ENCODE data around the gene DNAH8. TPM values are rescaled to one million over a fixed set of nuclear protein-coding genes. Genes with fewer than 3 reads are reported as not detected.

The DNAH8 gene
- total RNA-seq, 1 donor from 2014 or later, result 0.03 TPM

DNA sequence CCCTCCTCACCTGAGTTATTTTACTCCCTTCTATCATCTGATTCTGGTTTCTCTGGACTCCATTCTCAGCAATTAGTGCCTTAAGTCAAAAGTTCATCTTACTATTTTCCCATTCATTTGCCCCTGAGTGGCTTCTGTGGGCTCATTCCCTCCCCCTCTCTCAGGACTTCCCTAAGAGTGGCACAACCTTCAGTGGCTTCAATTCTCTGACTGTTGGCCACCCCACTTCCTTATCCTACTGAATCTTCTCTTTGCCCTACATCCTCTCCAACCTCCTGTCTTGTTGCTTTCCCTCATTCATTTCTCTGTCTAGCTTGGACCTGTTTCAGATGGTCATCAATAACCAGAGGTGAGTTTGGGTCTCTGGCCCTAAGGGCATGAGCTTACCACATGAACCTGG is 272.4 kb downstream of the DNAH8 start:
- no peak for DNase-seq
- TF ChIP-seq, protein P1, sequence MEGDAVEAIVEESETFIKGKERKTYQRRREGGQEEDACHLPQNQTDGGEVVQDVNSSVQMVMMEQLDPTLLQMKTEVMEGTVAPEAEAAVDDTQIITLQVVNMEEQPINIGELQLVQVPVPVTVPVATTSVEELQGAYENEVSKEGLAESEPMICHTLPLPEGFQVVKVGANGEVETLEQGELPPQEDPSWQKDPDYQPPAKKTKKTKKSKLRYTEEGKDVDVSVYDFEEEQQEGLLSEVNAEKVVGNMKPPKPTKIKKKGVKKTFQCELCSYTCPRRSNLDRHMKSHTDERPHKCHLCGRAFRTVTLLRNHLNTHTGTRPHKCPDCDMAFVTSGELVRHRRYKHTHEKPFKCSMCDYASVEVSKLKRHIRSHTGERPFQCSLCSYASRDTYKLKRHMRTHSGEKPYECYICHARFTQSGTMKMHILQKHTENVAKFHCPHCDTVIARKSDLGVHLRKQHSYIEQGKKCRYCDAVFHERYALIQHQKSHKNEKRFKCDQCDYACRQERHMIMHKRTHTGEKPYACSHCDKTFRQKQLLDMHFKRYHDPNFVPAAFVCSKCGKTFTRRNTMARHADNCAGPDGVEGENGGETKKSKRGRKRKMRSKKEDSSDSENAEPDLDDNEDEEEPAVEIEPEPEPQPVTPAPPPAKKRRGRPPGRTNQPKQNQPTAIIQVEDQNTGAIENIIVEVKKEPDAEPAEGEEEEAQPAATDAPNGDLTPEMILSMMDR (IDR thresholded peaks at IDR 0.05), result no peak
- Histone ChIP-seq H3K36me3 (no peaks in the 10 kb centered on the region), H3K27me3 (ENCODE audit: low read depth) (peaks cover 2% of the 10 kb centered on the region), H3K27ac (no peak overlapping the region), H3K9me3 (no peaks in the 10 kb centered on the region), H3K4me3 (no peak overlapping the region), H3K4me1 (no peaks in the 10 kb centered on the region)
- intact Hi-C loops (cut with DNase I), result no loop called here
- peak; percentile 37 to 61 for ATAC-seq

DNA sequence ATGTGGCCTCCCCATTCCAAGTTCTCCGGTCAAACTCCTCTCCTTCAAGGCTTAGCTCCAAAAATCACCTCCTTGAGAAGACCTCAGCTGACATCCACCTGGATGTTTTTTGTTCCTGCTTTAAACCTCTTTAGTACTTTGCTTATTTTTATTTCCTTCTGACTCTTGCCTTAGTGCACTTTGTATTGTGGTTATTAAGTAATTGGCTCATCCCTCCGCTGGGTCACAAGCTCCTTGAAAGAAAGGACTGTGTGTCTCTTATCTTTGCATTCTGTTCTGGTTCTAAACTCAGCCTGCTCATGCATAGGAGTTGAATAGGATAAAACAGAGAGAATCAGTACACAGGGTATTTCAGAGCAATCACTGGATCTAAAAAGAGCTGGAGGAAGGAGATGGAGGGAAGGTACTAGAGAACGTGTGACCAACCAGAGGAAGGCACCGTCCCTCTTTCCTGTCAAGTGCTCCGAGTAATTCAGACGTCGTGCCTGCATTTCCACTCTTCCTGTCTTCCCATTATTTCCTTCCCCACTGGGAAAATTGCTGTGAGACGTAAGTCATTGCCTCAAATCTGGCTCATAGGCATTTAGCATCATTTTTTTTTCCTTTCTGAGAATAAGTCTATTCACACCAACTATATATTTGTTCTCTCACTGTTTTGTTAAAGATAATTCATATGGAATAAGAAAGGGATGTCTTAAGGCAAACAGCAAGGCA is 273.8 kb downstream of the DNAH8 start:
- H3K4me3 ChIP-seq, result no peak overlapping the region
- DNase-seq (no peak), ATAC-seq (no peak)
- H3K4me1 ChIP-seq, result no peaks in the 10 kb centered on the region
- TF ChIP-seq, protein P1 (IDR thresholded peaks at IDR 0.05), result no peak
- H3K36me3 ChIP-seq, result no peaks in the 10 kb centered on the region
- intact Hi-C loops (cut with DNase I), result no loop called here
- H3K9me3 ChIP-seq, result no peaks in the 10 kb centered on the region
- H3K27ac ChIP-seq, result no peak overlapping the region
- no peaks in the 10 kb centered on the region for H3K27me3 ChIP-seq (ENCODE audit: low read depth)

DNA sequence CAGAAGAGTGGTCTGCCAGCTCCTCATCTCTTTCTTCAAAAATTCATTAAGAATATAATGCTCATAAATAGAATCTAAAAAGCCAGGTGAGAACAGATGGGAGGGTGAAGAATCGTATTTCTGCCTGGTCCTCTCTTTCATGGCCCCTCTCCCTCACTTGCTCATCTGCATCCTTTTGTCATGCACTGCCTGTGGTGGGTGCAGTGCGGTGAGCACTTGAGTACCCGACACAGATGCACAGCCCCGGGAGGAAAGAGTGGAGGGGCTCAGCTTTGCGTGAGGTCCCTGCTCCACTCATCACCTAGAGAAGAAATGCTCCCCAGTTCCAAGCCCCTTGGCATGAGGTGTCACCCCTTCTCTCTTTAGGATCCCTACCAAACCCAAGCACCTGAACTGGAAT is 275.4 kb downstream of the DNAH8 start:
- TF ChIP-seq, protein P1 (IDR thresholded peaks at IDR 0.05), result no peak
- no peak overlapping the region for H3K4me3 ChIP-seq
- H3K27me3 ChIP-seq (ENCODE audit: low read depth), result no peaks in the 10 kb centered on the region
- no peaks in the 10 kb centered on the region for H3K4me1 ChIP-seq
- intact Hi-C loops (cut with DNase I), result no loop called here
- DNase-seq (no peak), ATAC-seq (no peak)
- no peaks in the 10 kb centered on the region for H3K9me3 ChIP-seq
- no peaks in the 10 kb centered on the region for H3K36me3 ChIP-seq
- no peak overlapping the region for H3K27ac ChIP-seq

DNA sequence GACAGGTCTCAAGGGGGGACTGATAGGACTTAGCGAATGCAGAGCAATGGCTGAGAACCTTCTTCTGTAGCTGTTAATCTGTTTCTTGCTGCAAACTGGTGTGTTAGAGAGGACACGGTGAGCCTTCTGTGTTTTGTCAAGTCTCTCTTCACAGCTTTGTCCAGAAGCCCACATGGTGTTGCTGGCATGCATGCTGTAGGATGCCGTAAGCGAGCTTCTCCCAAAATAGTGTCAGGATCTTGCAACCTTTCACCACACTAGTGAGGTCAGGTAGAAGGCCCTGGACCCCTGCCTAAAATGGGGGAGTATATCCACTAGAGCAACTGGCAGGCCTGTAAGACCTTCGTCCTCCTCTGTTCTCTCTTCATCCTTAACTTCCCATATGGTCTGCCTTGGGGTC is 281.6 kb downstream of the DNAH8 start:
- no peaks in the 10 kb centered on the region for H3K9me3 ChIP-seq
- TF ChIP-seq, protein P1 (IDR thresholded peaks at IDR 0.05), result no peak
- no peaks in the 10 kb centered on the region for H3K36me3 ChIP-seq
- H3K4me3 ChIP-seq, result no peak overlapping the region
- DNase-seq (no peak), ATAC-seq (no peak)
- H3K4me1 ChIP-seq, result no peaks in the 10 kb centered on the region
- no peak overlapping the region for H3K27ac ChIP-seq
- intact Hi-C loops (cut with DNase I), result no loop called here
- H3K27me3 ChIP-seq (ENCODE audit: low read depth), result peaks cover 7% of the 10 kb centered on the region

DNA sequence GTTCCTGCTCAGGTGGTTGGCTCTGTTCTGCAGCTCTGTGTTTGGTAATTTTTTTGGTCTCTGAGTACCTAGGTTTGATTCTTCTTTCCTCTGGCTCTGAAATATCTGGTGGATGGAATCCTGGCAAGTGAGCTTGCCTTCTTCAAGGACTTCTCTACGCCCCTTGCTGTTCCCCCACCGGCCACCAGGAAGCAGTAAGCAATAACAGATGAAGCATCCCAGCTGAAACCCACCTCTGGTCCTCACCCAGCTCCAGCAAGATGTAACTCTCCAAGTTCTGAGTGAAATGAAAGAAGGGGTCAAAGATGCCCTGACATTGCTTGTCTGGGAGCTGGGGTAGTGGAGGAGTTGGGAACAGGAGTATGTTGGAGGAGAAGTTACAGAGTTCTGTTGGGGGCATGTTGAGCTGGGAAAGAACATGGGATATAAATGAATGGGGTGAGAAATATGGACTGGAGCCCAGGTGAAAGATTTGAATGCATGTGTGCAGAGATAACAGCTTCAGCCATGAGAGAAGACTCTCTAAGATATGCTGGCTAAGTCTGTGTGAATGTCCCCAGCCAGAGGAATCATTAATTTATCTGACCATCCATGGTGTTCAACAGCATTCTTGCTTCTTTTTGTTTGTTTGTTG is 282.1 kb downstream of the DNAH8 start:
- H3K4me3 ChIP-seq, result no peak overlapping the region
- ATAC-seq (no peak), DNase-seq (no peak)

More for the DNA sequence above, 282.1 kb downstream of the DNAH8 start:
- no peaks in the 10 kb centered on the region for H3K9me3 ChIP-seq
- no peak overlapping the region for H3K27ac ChIP-seq
- peaks cover 7% of the 10 kb centered on the region for H3K27me3 ChIP-seq (ENCODE audit: low read depth)
- no peaks in the 10 kb centered on the region for H3K36me3 ChIP-seq
- intact Hi-C loops (cut with DNase I), result no loop called here
- TF ChIP-seq, protein P1 (IDR thresholded peaks at IDR 0.05), result peak; percentile 47
- no peaks in the 10 kb centered on the region for H3K4me1 ChIP-seq
